Stimulated activated CD4-positive, alpha-beta T cell treated with anti-CD3 and anti-CD28 coated beads, Interleukin-1b, Interleukin-23, amount 100 ng/mL, for 24 hours (primary cell): ENCODE data around the gene MAML3.

Experiments used
- DNase-seq, 4 experiments: peaks; one replicate each; pipeline ENCODE4 v3.0.0-alpha.2; 2020; ENCODE audit warnings: low read depth in 4 of 4, low spot score in 1 of 4

Gene MAML3

GRCh38 chr4:139795527-139796314, 358.3 kb downstream of the MAML3 start:
- DNase-seq, result no peak

- DNase-seq, result no peak
Measured at GRCh38 chr4:139794158-139794954, 359.6 kb downstream of the MAML3 start.

GRCh38 chr4:139791681-139792080, 362.3 kb downstream of the MAML3 start:
- DNase-seq, result no peak

GRCh38 chr4:139790291-139790690, 363.7 kb downstream of the MAML3 start:
- no peak for DNase-seq

GRCh38 chr4:139789096-139789654, 364.8 kb downstream of the MAML3 start:
- no peak for DNase-seq

- DNase-seq, result no peak
Measured at GRCh38 chr4:139786494-139787354, 367.3 kb downstream of the MAML3 start.

- DNase-seq, result no peak
Measured at GRCh38 chr4:139785356-139785755, 368.6 kb downstream of the MAML3 start.

- DNase-seq, result no peak
Measured at GRCh38 chr4:139783741-139784484, 370.1 kb downstream of the MAML3 start.

GRCh38 chr4:139782926-139783522, 371.0 kb downstream of the MAML3 start:
- DNase-seq, result no peak

GRCh38 chr4:139781066-139781465, 372.9 kb downstream of the MAML3 start:
- DNase-seq, result no peak

- no peak for DNase-seq
Measured at GRCh38 chr4:139779691-139780090, 374.3 kb downstream of the MAML3 start.

GRCh38 chr4:139777757-139778156, 376.2 kb downstream of the MAML3 start:
- no peak for DNase-seq

- no peak for DNase-seq
Measured at GRCh38 chr4:139776235-139776634, 377.7 kb downstream of the MAML3 start.

- no peak for DNase-seq
Measured at GRCh38 chr4:139774759-139775487, 379.1 kb downstream of the MAML3 start.

GRCh38 chr4:139773560-139774318, 380.2 kb downstream of the MAML3 start:
- no peak for DNase-seq

- DNase-seq, result no peak
Measured at GRCh38 chr4:139770361-139770760, 383.6 kb downstream of the MAML3 start.

- DNase-seq, result no peak
Measured at GRCh38 chr4:139769364-139769763, 384.6 kb downstream of the MAML3 start.

- DNase-seq, result no peak
Measured at GRCh38 chr4:139768896-139769295, 385.1 kb downstream of the MAML3 start.

GRCh38 chr4:139768366-139768765, 385.6 kb downstream of the MAML3 start:
- no peak for DNase-seq
